Ishikawa (cell line): ENCODE measurements around the gene GRID1.

Experiments
- CEBPB ChIP-seq: IDR thresholded peaks from 2 replicates; pipeline ENCODE4 v1.6.1; 2012
- CREB1 ChIP-seq: IDR thresholded peaks from 2 replicates; pipeline ENCODE4 v1.6.1; 2012; ENCODE audit warnings: low read depth
- EGR1 ChIP-seq: IDR thresholded peaks from 2 replicates; pipeline ENCODE4 v1.6.1; 2012
- EP300 ChIP-seq: IDR thresholded peaks from 2 replicates; pipeline ENCODE4 v1.6.1; 2012; ENCODE audit warnings: borderline replicate concordance
- FOXM1 ChIP-seq: IDR thresholded peaks from 2 replicates; pipeline ENCODE4 v1.6.1; 2012; ENCODE audit warnings: low read depth, borderline replicate concordance
- MAX ChIP-seq: IDR thresholded peaks from 2 replicates; pipeline ENCODE4 v1.6.1; 2012
- NFIC ChIP-seq: IDR thresholded peaks from 2 replicates; pipeline ENCODE4 v1.6.1; 2012
- RAD21 ChIP-seq: IDR thresholded peaks from 2 replicates; pipeline ENCODE4 v1.6.1; 2012; ENCODE audit warnings: low read depth
- REST ChIP-seq: IDR thresholded peaks from 2 replicates; pipeline ENCODE4 v1.6.1; 2012; ENCODE audit warnings: low read depth, mild to moderate bottlenecking
- TAF1 ChIP-seq: IDR thresholded peaks from 2 replicates; pipeline ENCODE4 v1.6.1; 2012; ENCODE audit warnings: low read depth, mild to moderate bottlenecking
- TCF12 ChIP-seq: IDR thresholded peaks from 2 replicates; pipeline ENCODE4 v1.6.1; 2012; ENCODE audit warnings: low read depth
- TEAD4 ChIP-seq: IDR thresholded peaks from 2 replicates; pipeline ENCODE4 v1.6.1; 2012
- USF1 ChIP-seq: IDR thresholded peaks from 2 replicates; pipeline ENCODE4 v1.6.1; 2012
- YY1 ChIP-seq: IDR thresholded peaks from 2 replicates; pipeline ENCODE4 v1.6.1; 2012; ENCODE audit warnings: low read depth
- ZBTB7A ChIP-seq: IDR thresholded peaks from 2 replicates; pipeline ENCODE4 v1.6.1; 2012; ENCODE audit warnings: low read depth

Gene GRID1

GRCh38 chr10:85641479-85642009 lies 725.1 kb downstream of the GRID1 start:
- TF ChIP-seq CEBPB (0 out of 2 replicates have a peak, but pooled peaks have one; percentile 46), EGR1 (no peak)

DNA sequence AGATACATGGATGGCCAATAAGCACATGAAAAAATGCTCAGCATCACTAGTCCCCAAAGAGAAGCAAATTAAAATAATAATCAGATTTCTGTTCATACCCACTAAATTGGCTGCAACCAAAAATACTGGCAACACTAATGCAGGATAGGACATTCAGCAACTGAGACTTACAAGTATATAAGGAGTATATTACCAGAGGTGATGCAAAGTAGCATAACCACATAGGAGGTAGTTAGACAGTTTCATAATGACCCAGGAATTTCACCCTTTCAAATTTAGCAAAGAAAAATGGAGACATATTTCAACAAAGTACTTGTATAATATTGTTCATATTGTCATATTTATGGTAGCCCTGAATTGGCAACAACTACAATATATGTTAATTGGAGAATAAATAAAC lies 727.8 kb downstream of the GRID1 start:
- TF ChIP-seq CEBPB, result no peak
- TF ChIP-seq EGR1, result no peak
- no peak for TF ChIP-seq CREB1
- TF ChIP-seq USF1, result no peak
- TF ChIP-seq ZBTB7A, result no peak

DNA sequence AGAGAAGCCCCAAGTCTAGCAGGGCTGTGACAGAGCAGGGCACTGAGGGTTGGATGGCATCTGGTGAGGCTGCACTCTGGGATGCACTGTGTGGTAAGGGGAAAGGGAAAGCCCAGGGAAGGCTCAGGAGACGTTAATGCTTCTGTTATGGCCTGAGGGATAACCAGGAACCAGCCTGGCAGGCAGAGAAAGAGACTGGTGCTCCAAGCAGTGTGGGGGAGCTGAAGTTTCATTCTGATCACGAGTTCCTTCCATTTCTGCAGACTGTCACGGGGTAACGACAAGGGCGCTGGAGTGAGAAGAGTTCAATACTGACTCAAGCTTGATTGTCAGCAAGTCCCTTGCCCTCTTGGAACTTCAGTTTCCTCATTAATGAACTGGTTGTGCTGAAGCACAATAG lies 730.9 kb downstream of the GRID1 start:
- TF ChIP-seq REST (no peak), TEAD4 (no peak), CREB1 (no peak), ZBTB7A (no peak)

DNA sequence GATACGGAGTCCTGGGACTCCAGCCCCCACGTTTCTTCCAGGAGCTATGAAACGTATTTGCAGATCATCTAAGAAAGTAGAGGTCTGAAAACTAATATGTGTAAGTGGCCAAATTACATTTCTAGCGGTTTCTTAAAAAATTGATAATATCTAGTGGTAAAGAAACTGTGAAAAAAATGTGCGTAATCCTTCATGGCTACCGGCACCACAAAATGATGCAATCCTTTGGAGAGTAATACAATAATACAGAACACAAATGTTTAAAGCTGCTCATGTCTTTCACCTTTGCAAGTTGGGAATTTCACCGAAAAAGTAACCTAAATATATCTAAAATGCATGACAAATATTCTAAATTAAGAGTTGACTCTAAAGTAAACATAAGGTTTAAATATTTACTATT lies 742.1 kb downstream of the GRID1 start:
- TF ChIP-seq EGR1, result no peak
- no peak for TF ChIP-seq MAX
- TF ChIP-seq TEAD4, result no peak
- TF ChIP-seq EP300, result no peak
- no peak for TF ChIP-seq TAF1

DNA sequence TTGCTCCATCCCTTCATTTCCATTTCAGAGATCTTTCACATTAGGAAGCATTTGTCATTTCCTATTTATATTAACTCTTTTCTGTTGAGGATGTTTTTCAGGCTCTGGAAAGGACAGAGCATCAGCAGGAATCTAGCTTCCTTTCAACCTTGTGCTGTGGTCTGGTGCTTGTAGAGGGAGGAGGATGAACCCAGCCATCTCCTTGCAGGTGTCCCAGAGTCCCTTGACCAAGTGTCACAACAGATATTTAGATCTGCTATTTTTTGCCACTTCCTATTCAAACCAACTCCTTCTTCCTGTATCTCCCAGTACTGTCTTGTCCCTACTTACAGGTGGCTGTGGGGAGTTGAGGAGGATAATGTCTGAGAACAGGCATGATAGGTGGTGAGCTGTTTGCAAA lies 742.8 kb downstream of the GRID1 start:
- no peak for TF ChIP-seq CREB1
- no peak for TF ChIP-seq TEAD4
- no peak for TF ChIP-seq REST
- TF ChIP-seq MAX, result no peak
- TF ChIP-seq EP300, result no peak
- TF ChIP-seq NFIC, result no peak
- no peak for TF ChIP-seq YY1
- no peak for TF ChIP-seq FOXM1
- no peak for TF ChIP-seq RAD21
- no peak for TF ChIP-seq CEBPB
- TF ChIP-seq EGR1, result no peak
- no peak for TF ChIP-seq USF1
- no peak for TF ChIP-seq TAF1
- TF ChIP-seq TCF12, result no peak
- TF ChIP-seq ZBTB7A, result no peak

DNA sequence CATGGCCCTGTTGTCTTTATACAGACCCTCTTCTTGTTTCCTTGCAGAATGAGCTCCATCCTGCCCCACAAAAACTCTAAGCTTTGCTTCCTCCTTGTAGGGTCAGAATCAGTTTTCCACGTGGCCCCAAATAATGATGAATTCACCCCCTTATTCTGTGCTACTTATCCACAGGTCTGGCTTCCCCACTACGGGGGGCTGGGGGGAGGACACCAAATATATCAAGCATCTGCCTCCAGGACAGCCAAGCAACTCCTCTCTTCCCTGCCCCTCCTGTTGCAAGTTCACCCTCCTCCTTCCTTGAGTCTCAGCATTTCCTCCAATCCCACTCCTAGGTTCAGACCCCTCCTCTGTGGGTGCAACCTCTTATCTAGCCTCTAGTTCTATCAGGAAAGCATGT lies 743.3 kb downstream of the GRID1 start:
- TF ChIP-seq YY1, result no peak
- TF ChIP-seq EGR1, result no peak
- TF ChIP-seq TEAD4, result no peak
- no peak for TF ChIP-seq RAD21
- no peak for TF ChIP-seq EP300
- TF ChIP-seq TCF12, result no peak
- no peak for TF ChIP-seq NFIC
- TF ChIP-seq MAX, result no peak
- TF ChIP-seq CEBPB, result no peak
- TF ChIP-seq ZBTB7A, result no peak
- TF ChIP-seq TAF1, result no peak
- TF ChIP-seq REST, result no peak
- TF ChIP-seq CREB1, result no peak
